Measurements from ENCODE around the gene LDLRAD4.

The LDLRAD4 gene

DNA sequence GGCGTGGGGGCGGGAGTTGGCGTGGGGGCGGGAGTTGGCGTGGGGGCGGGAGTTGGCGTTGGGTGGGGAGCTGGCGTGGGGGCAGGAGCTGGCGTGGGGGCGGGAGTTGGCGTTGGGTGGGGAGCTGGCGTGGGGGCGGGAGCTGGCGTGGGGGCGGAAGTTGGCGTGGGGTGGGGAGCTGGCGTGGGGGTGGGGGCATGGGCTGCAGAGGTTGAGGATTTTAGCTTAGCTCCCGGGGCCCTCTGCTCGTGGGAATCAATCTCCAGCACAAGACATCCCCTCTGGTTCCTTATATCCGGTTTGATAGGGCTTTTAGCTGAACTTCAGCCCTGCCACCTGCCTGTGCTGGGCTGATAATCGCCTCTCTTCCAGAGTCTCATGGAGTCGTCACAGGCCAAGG lies 177.0 kb downstream of the LDLRAD4 start:
- H3K4me1 ChIP-seq: peaks cover 3% of the 10 kb centered on the region
- no peak overlapping the region for H3K4me3 ChIP-seq (ENCODE audit: low read depth, low read length)
- no peak overlapping the region for H3K27ac ChIP-seq
- no peaks in the 10 kb centered on the region for H3K9me3 ChIP-seq (ENCODE audit: control insufficient read depth, low read length)
- no peaks in the 10 kb centered on the region for H3K27me3 ChIP-seq (ENCODE audit: control insufficient read depth, insufficient read depth, low read length)
- no peak overlapping the region for H3K4me2 ChIP-seq (ENCODE audit: low read length)
- TF ChIP-seq, protein P1, sequence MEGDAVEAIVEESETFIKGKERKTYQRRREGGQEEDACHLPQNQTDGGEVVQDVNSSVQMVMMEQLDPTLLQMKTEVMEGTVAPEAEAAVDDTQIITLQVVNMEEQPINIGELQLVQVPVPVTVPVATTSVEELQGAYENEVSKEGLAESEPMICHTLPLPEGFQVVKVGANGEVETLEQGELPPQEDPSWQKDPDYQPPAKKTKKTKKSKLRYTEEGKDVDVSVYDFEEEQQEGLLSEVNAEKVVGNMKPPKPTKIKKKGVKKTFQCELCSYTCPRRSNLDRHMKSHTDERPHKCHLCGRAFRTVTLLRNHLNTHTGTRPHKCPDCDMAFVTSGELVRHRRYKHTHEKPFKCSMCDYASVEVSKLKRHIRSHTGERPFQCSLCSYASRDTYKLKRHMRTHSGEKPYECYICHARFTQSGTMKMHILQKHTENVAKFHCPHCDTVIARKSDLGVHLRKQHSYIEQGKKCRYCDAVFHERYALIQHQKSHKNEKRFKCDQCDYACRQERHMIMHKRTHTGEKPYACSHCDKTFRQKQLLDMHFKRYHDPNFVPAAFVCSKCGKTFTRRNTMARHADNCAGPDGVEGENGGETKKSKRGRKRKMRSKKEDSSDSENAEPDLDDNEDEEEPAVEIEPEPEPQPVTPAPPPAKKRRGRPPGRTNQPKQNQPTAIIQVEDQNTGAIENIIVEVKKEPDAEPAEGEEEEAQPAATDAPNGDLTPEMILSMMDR (IDR thresholded peaks at IDR 0.05): no peak
- H2AFZ ChIP-seq: no peak overlapping the region
- no peaks in the 10 kb centered on the region for H3K36me3 ChIP-seq (ENCODE audit: control insufficient read depth, insufficient read depth, low read length)
- H3K79me2 ChIP-seq: no peaks in the 10 kb centered on the region
- no peak overlapping the region for H3K9ac ChIP-seq

DNA sequence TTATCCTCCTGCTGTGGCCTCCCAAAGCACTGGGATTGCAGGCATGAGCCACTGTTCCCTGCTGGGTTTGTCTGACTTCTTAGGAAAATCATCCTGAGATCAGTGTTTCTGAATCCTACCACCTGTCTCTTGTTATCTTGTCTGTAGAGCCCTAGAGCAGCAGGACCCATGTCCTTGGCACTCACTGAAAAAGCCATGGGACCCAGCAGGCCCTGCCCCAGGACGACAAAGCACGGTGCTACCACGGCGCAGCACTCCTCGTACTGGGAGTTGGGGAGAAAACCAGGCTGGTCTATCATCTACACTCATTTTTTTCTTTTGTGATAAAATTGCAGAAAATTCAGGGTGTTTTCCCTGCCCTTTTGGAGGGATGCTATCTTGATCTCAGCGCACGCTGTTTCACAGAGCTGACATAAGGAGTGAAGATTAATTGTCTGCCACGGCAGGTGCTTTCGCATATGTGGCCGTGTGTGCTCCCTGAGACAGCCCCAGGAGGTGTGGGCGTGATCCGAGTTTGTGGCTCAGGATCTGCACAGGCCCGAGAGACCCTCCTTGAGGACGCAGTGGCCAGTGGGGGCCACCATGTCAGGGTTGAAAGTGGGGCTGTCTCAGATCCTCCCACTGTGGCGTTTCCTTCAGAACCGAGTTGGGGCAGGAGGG lies 179.1 kb downstream of the LDLRAD4 start:
- Histone ChIP-seq H3K4me1 (peaks cover 3% of the 10 kb centered on the region), H3K79me2 (no peaks in the 10 kb centered on the region), H3K4me2 (ENCODE audit: low read length) (no peak overlapping the region), H3K36me3 (ENCODE audit: control insufficient read depth, insufficient read depth, low read length) (no peaks in the 10 kb centered on the region), H2AFZ (no peak overlapping the region), H3K4me3 (ENCODE audit: low read depth, low read length) (no peak overlapping the region), H3K9ac (no peak overlapping the region), H3K27me3 (ENCODE audit: control insufficient read depth, insufficient read depth, low read length) (no peaks in the 10 kb centered on the region), H3K27ac (no peak overlapping the region), H3K9me3 (ENCODE audit: control insufficient read depth, low read length) (no peaks in the 10 kb centered on the region)
- TF ChIP-seq, protein P1 (IDR thresholded peaks at IDR 0.05): no peak

DNA sequence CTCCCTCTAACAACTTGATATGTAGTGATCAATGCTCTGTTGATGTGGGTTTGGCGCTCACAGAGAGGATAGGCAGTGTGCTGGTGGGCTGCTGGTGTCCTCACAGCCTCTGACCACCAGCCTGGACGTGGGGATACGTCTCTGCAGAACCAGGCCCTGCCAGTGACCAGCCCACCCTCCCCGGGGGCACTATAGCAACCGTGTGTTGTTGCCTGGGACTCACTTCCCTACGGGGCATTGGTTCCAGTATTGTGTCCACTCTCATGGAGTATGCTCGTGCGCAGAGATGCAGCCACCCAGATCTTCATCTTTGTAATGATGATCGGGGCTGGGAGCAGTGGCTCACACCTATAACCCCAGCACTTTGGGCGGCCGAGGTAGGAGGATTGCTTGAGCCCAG lies 180.1 kb downstream of the LDLRAD4 start:
- H3K79me2 ChIP-seq: no peaks in the 10 kb centered on the region
- no peak overlapping the region for H3K27ac ChIP-seq
- peaks cover 3% of the 10 kb centered on the region for H3K4me1 ChIP-seq
- no peaks in the 10 kb centered on the region for H3K9me3 ChIP-seq (ENCODE audit: control insufficient read depth, low read length)
- H3K9ac ChIP-seq: no peak overlapping the region
- no peak overlapping the region for H3K4me3 ChIP-seq (ENCODE audit: low read depth, low read length)
- TF ChIP-seq, protein P1 (IDR thresholded peaks at IDR 0.05): no peak
- no peaks in the 10 kb centered on the region for H3K36me3 ChIP-seq (ENCODE audit: control insufficient read depth, insufficient read depth, low read length)
- no peak overlapping the region for H3K4me2 ChIP-seq (ENCODE audit: low read length)
- H3K27me3 ChIP-seq (ENCODE audit: control insufficient read depth, insufficient read depth, low read length): no peaks in the 10 kb centered on the region
- H2AFZ ChIP-seq: no peak overlapping the region

DNA sequence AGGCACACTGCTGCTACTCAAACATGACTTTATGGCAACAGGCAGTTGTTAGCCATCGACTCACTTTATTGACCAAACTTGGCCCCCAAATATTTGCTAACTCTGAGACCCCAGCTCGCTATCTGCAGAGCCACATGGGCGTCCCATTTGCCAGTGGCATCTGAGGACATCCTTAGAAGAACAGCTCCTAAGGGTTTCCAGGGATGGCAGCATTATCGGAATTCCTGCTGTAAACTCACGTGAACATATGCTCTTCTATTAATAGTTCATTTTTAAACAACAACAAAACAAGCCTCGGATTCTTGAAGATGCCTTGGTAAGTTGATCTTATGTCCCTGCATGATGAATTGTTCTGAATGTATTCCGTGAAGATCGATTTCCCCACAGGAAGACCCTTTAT lies 181.0 kb downstream of the LDLRAD4 start:
- Histone ChIP-seq H3K27me3 (ENCODE audit: control insufficient read depth, insufficient read depth, low read length) (no peaks in the 10 kb centered on the region), H3K9ac (no peak overlapping the region), H3K4me1 (peaks cover 3% of the 10 kb centered on the region), H3K36me3 (ENCODE audit: control insufficient read depth, insufficient read depth, low read length) (no peaks in the 10 kb centered on the region), H3K79me2 (no peaks in the 10 kb centered on the region), H3K4me3 (ENCODE audit: low read depth, low read length) (no peak overlapping the region), H3K27ac (no peak overlapping the region), H3K9me3 (ENCODE audit: control insufficient read depth, low read length) (no peaks in the 10 kb centered on the region), H3K4me2 (ENCODE audit: low read length) (no peak overlapping the region), H2AFZ (no peak overlapping the region)
- TF ChIP-seq, protein P1 (IDR thresholded peaks at IDR 0.05): no peak

DNA sequence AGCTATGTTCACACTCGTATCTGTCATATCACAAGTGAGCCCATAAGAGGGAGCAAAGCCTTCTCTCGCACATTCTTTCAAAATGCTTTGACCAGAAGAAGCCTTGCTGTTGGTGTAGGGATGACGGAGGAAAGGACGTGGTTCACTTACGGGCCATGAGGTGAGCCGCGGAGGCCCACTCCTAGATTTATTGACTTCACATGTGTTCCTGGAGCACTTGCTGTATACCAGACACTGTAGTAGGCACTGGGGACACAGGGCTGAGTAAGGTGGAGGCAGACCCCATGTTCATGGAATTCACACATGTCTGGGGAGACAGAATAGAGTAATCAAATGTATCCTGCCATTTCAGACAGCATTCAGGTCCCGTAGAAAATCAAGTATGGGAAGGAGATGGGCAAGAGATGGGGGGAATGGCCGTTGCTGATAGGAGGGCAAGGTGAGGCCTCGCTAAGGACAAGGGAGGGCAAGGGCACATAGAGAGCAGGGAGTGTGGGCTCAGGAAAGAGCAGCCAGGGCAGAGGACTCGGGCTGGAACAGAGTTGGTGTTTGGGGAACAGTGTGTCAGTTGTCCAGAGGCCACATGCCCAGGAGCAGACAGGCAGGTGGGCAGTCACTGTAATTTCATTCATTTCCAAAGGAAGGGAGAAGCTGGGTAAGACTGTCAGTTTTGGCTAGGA lies 182.2 kb downstream of the LDLRAD4 start:
- H3K4me3 ChIP-seq (ENCODE audit: low read depth, low read length): no peak overlapping the region
- H3K9ac ChIP-seq: no peak overlapping the region
- H3K27me3 ChIP-seq (ENCODE audit: control insufficient read depth, insufficient read depth, low read length): no peaks in the 10 kb centered on the region
- no peak overlapping the region for H2AFZ ChIP-seq
- H3K36me3 ChIP-seq (ENCODE audit: control insufficient read depth, insufficient read depth, low read length): no peaks in the 10 kb centered on the region
- H3K4me1 ChIP-seq: no peaks in the 10 kb centered on the region
- TF ChIP-seq, protein P1 (IDR thresholded peaks at IDR 0.05): no peak
- no peaks in the 10 kb centered on the region for H3K79me2 ChIP-seq
- no peak overlapping the region for H3K4me2 ChIP-seq (ENCODE audit: low read length)
- no peaks in the 10 kb centered on the region for H3K9me3 ChIP-seq (ENCODE audit: control insufficient read depth, low read length)
- no peak overlapping the region for H3K27ac ChIP-seq
